Measurements from ENCODE around the gene M1AP. TPM values are rescaled to one million over a fixed set of nuclear protein-coding genes. Genes with fewer than 3 reads are reported as not detected.
A peak's percentile ranks its signal among the peaks of the same experiment; 100 is the strongest.

The M1AP gene
- total and polyA plus RNA-seq, 9 of the 15 experiments (the other 6 are each of a cell fraction or from before 2014, with no cell fraction given), result 0.06 to 0.33 (median 0.11) TPM; not detected in 4

- TF ChIP-seq, protein P1, sequence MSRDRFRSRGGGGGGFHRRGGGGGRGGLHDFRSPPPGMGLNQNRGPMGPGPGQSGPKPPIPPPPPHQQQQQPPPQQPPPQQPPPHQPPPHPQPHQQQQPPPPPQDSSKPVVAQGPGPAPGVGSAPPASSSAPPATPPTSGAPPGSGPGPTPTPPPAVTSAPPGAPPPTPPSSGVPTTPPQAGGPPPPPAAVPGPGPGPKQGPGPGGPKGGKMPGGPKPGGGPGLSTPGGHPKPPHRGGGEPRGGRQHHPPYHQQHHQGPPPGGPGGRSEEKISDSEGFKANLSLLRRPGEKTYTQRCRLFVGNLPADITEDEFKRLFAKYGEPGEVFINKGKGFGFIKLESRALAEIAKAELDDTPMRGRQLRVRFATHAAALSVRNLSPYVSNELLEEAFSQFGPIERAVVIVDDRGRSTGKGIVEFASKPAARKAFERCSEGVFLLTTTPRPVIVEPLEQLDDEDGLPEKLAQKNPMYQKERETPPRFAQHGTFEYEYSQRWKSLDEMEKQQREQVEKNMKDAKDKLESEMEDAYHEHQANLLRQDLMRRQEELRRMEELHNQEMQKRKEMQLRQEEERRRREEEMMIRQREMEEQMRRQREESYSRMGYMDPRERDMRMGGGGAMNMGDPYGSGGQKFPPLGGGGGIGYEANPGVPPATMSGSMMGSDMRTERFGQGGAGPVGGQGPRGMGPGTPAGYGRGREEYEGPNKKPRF (IDR thresholded peaks at IDR 0.05; ENCODE audit: low read depth, low read length), result no peak
- TF ChIP-seq, protein P2, sequence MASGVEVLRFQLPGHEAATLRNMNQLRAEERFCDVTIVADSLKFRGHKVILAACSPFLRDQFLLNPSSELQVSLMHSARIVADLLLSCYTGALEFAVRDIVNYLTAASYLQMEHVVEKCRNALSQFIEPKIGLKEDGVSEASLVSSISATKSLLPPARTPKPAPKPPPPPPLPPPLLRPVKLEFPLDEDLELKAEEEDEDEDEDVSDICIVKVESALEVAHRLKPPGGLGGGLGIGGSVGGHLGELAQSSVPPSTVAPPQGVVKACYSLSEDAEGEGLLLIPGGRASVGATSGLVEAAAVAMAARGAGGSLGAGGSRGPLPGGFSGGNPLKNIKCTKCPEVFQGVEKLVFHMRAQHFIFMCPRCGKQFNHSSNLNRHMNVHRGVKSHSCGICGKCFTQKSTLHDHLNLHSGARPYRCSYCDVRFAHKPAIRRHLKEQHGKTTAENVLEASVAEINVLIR (CRISPR knock-in tag; IDR thresholded peaks at IDR 0.05), result peak; percentile 99
- TF ChIP-seq FOXK2 (conservative IDR thresholded peaks at IDR 0.05 in 1 of 2, IDR thresholded peaks at IDR 0.05 in 1 of 2; ENCODE audit: low read depth in 2 of 2), result peak in 1 of 2 experiments; percentile 16; a peak in 1 of 4 replicates
- TF ChIP-seq, protein P3, sequence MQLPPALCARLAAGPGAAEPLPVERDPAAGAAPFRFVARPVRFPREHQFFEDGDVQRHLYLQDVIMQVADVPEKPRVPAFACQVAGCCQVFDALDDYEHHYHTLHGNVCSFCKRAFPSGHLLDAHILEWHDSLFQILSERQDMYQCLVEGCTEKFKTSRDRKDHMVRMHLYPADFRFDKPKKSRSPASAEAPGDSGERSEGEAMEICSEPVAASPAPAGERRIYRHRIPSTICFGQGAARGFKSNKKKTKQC (CRISPR knock-in tag; IDR thresholded peaks at IDR 0.05), result peak; percentile 61; the same call in 1 of the 2 replicates
- TF ChIP-seq KHSRP (IDR thresholded peaks at IDR 0.05), result peak; percentile 99
- no peak for TF ChIP-seq PURB (CRISPR knock-in tag; IDR thresholded peaks at IDR 0.05; ENCODE audit: low read depth)
- peak; percentile 7; the same call in 1 of the 2 replicates for TF ChIP-seq SPI1 (IDR thresholded peaks at IDR 0.05; ENCODE audit: borderline replicate concordance, low read depth, low read length)
- TF ChIP-seq ZHX1 (conservative IDR thresholded peaks at IDR 0.05; ENCODE audit: low read length), result no peak
- TF ChIP-seq RBBP5 (IDR thresholded peaks at IDR 0.05; ENCODE audit: borderline replicate concordance, insufficient read depth, low read length, poor library complexity, severe bottlenecking), result no peak
- TF ChIP-seq KLF6 (CRISPR knock-in tag; IDR thresholded peaks at IDR 0.05; ENCODE audit: borderline replicate concordance), result 0 out of 2 replicates have a peak, but pooled peaks have one; percentile 45
- no peak for TF ChIP-seq SNIP1 (IDR thresholded peaks at IDR 0.05; ENCODE audit: low read depth)
- peak; percentile 99 for TF ChIP-seq MAFG (tag; conservative IDR thresholded peaks at IDR 0.05)
- no peak for TF ChIP-seq DPF2 (IDR thresholded peaks at IDR 0.05)
- peak; percentile 77 for TF ChIP-seq MTA1 (IDR thresholded peaks at IDR 0.05; ENCODE audit: borderline replicate concordance)
- peak; percentile 23; the same call in 1 of the 2 replicates for TF ChIP-seq ZNF444 (CRISPR knock-in tag; IDR thresholded peaks at IDR 0.05)
- peak; percentile 23 for TF ChIP-seq SMAD1 (IDR thresholded peaks at IDR 0.05; ENCODE audit: low read depth, low read length, partially characterized antibody)
- TF ChIP-seq ARID1B (IDR thresholded peaks at IDR 0.05), result 0 out of 2 replicates have a peak, but pooled peaks have one; percentile 12
- TF ChIP-seq ATF7 (IDR thresholded peaks at IDR 0.05), result peak; percentile 99
- TF ChIP-seq PHF8 (IDR thresholded peaks at IDR 0.05; ENCODE audit: borderline replicate concordance, low read length), result peak; percentile 50; the same call in 1 of the 2 replicates
- peak; percentile 33; the same call in 1 of the 2 replicates for TF ChIP-seq EGR1 (conservative IDR thresholded peaks at IDR 0.05)
- TF ChIP-seq HNRNPL (IDR thresholded peaks at IDR 0.05; ENCODE audit: low read depth, low read length), result no peak
Measured at GRCh38 chr2:74553892-74554819, 94.0 kb downstream of the M1AP start, which contains the start of the genes DOK1 and LOXL3 (continued).
